ENCODE results near the gene IFRD2.
A peak's percentile ranks its signal among the peaks of the same experiment; 100 is the strongest.

The IFRD2 gene

DNA sequence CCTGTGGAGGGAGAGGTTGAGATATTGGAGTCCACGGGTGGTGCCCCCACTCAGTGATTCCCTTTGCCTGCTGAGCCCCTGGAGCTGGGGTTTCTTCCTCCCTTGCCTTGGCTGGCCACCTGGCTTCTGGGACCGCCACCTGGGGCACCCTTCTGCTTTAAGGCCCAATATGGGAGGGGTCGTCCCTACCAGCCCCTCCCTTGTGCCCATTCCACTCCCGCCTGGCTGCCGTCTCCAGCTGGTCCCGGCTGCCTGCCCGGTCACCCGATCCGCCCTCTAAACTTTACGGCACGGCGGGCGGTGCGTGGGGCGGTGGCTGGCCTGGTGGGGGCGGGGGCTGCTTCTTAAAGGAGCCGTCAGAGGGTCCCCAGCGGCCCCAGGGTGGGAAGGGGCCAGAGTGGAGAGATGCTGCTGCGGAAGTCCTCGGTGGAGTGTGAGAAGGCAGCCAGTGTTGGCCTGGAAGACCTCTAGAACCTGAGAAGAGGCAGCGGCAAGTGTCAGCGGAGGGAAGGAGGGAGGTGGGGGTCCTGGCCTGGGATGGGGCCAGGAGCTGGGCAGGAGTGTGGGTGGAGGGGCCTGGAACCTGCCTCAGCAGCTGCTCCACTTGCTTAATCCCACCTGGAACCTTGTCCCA is 24.8 kb downstream of the IFRD2 start:
- peak overlapping the region; percentile 51 for H3K4me3 ChIP-seq (ENCODE audit: low read length)
- peak; percentile 13 for TF ChIP-seq CTCF (conservative IDR thresholded peaks at IDR 0.05; ENCODE audit: low read depth, low read length)

DNA sequence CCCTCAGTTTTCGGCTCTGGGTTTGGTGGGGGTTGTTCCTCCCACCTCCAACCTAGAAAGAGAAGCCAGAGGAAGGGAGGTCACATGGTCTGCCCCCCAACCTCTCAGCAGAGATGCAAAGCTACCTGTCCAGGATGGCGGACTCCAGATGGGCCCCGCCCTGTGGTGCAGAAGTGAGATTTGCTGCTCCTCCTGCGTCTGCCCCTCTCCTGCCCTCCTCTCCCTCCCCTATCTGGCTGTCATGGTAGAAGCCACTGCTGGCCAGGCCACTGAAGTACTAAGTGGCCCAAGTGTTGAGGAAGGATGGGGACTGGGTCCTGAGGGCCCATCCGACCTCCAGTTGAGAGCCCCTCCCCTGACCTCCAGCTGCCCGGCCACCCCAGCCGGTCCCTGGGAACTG is 25.4 kb downstream of the IFRD2 start:
- no peak for TF ChIP-seq CTCF (conservative IDR thresholded peaks at IDR 0.05; ENCODE audit: low read depth, low read length)
- H3K4me3 ChIP-seq (ENCODE audit: low read length): peak overlapping the region; percentile 51
- no peak for DNase-seq (ENCODE audit: low read depth)

More for the DNA sequence above, 24.8 kb downstream of the IFRD2 start:
- no peak for DNase-seq (ENCODE audit: low read depth)

DNA sequence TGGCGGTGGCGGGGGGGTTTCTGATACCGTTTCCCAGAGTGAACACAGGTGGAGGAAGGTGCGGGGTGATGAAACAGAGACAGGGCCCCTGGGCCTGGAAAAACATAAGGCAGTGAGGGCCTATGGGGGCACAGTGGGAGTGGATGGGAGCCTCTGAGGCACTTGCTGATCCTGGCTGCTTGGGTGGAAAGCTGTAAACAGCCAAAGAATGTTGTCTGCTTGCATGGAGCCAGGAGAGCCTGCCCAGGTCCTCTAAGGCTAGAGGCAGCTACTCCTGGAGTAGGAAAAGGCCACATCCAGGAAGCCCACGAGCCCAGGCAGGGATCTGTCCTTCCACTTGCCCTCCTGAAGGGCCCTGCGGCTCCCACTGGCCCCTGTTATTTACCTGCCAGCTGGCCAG is 26.2 kb downstream of the IFRD2 start:
- no peak for TF ChIP-seq CTCF (conservative IDR thresholded peaks at IDR 0.05; ENCODE audit: low read depth, low read length)
- no peak for DNase-seq (ENCODE audit: low read depth)

GRCh38 chr3:50265571-50265970 is 26.7 kb downstream of the IFRD2 start:
- DNase-seq (ENCODE audit: low read depth): no peak
- no peak overlapping the region for H3K4me3 ChIP-seq (ENCODE audit: low read length)
- no peak for TF ChIP-seq CTCF (conservative IDR thresholded peaks at IDR 0.05; ENCODE audit: low read depth, low read length)

More for the DNA sequence above, 26.2 kb downstream of the IFRD2 start:
- no peak overlapping the region for H3K4me3 ChIP-seq (ENCODE audit: low read length)

- no peak for TF ChIP-seq CTCF (conservative IDR thresholded peaks at IDR 0.05; ENCODE audit: low read depth, low read length)
- H3K4me3 ChIP-seq (ENCODE audit: low read length): no peak overlapping the region
- DNase-seq (ENCODE audit: low read depth): no peak
These were observed 27.2 kb downstream of the IFRD2 start for GRCh38 chr3:50264964-50265485.

GRCh38 chr3:50264383-50264963 is 27.8 kb downstream of the IFRD2 start:
- no peak overlapping the region for H3K4me3 ChIP-seq (ENCODE audit: low read length)
- peak; percentile 96 for DNase-seq (ENCODE audit: low read depth)
- no peak for TF ChIP-seq CTCF (conservative IDR thresholded peaks at IDR 0.05; ENCODE audit: low read depth, low read length)

Measured in retinal pigment epithelial cell (primary cell).